H1 (cell line): Measurements from ENCODE around the gene OXSR1. TPM values are rescaled to one million over a fixed set of nuclear protein-coding genes. Genes with fewer than 3 reads are reported as not detected.

ENCODE experiments used
- CTCF ChIA-PET: fragments of 300-600 bp; sonication (Branson Sonifier 250); formaldehyde crosslinking; loops from one replicate; lab custom pipeline; 2021; ENCODE audit not compliant: partially characterized antibody; lab: Charles Lee
- POLR2A ChIA-PET: fragments of 300-600 bp; sonication (Branson Sonifier 250); formaldehyde crosslinking; loops from one replicate; lab custom pipeline; 2021; ENCODE audit warnings: inconsistent platforms; ENCODE audit not compliant: partially characterized antibody; lab: Charles Lee
- DNase-seq, 2 experiments: peaks; one replicate each; pipeline versions ENCODE4 v3.0.0 to v3.0.0-alpha.2; 2010 to 2022; ENCODE audit warnings: low spot score in 2 of 2, low read depth in 1 of 2, mixed read lengths in 1 of 2
- FAIRE-seq: peaks from 2 replicates; lab custom pipeline; 2011; peaks lifted over from hg19 to GRCh38; lab: Jason Lieb, UNC
- H2AFZ ChIP-seq: 2 replicates; pipeline ENCODE4 v1.8.1; 2012; ENCODE audit warnings: low read length, inconsistent platforms
- H2AK5ac ChIP-seq: 2 replicates; pipeline ENCODE4 v1.6.1; 2013; ENCODE audit warnings: low read depth, low read length
- H2BK120ac ChIP-seq: replicated peaks from 2 replicates; pipeline ENCODE3; 2013; ENCODE audit warnings: low read depth, low read length, inconsistent platforms
- H2BK12ac ChIP-seq: 2 replicates; pipeline ENCODE4 v1.6.1; 2013; ENCODE audit warnings: low read depth, low read length
- H2BK15ac ChIP-seq: 2 replicates; pipeline ENCODE4 v1.6.1; 2013; ENCODE audit warnings: low read length
- H2BK20ac ChIP-seq: 2 replicates; pipeline ENCODE4 v1.6.1; 2013; ENCODE audit warnings: low read length
- H2BK5ac ChIP-seq: 2 replicates; pipeline ENCODE4 v1.6.1; 2013; ENCODE audit warnings: low read depth, low read length
- H3K14ac ChIP-seq: 2 replicates; pipeline ENCODE4 v1.6.1; 2013; ENCODE audit warnings: inconsistent platforms; ENCODE audit not compliant: insufficient read length
- H3K18ac ChIP-seq: 2 replicates; pipeline ENCODE4 v1.6.1; 2013; ENCODE audit warnings: low read length; ENCODE audit errors: extremely low read depth
- H3K23ac ChIP-seq: 2 replicates; pipeline ENCODE4 v1.6.1; 2013; ENCODE audit warnings: inconsistent platforms; ENCODE audit not compliant: insufficient read length
- H3K23me2 ChIP-seq: 2 replicates; pipeline ENCODE4 v1.6.1; 2013; ENCODE audit warnings: low read depth, low read length
- H3K27ac ChIP-seq: 2 replicates; pipeline ENCODE4 v1.6.1; 2011; ENCODE audit warnings: low read depth, low read length, inconsistent platforms
- H3K27me3 ChIP-seq, 4 experiments: replicated peaks in 1 of 4; 1 replicate in 1 of 4; 2 replicates in 3 of 4; pipeline versions ENCODE4 v1.6.1 to v1.8.1; 2011 to 2013; ENCODE audit warnings: low read length in 3 of 4, mild to moderate bottlenecking in 3 of 4, inconsistent platforms in 2 of 4, mixed read lengths in 2 of 4, moderate library complexity in 1 of 4; ENCODE audit not compliant: control insufficient read depth in 3 of 4, insufficient read depth in 3 of 4; ENCODE audit errors: extremely low read depth in 1 of 4
- H3K36me3 ChIP-seq, 4 experiments: 2 replicates each; pipeline versions ENCODE4 v1.6.1 to v1.8.1; 2011 to 2013; ENCODE audit warnings: mild to moderate bottlenecking in 4 of 4, low read length in 3 of 4, moderate library complexity in 2 of 4, control low read depth in 1 of 4, inconsistent platforms in 1 of 4; ENCODE audit not compliant: insufficient read depth in 4 of 4, control insufficient read depth in 2 of 4
- H3K4ac ChIP-seq: replicated peaks from 2 replicates; pipeline ENCODE3; 2013; ENCODE audit warnings: low read length, low read depth, mixed read lengths, inconsistent platforms; ENCODE audit not compliant: insufficient read length
- H3K4me1 ChIP-seq, 4 experiments: replicated peaks in 1 of 4; 1 replicate in 1 of 4; 2 replicates in 3 of 4; pipeline versions ENCODE4 v1.6.1 to v1.8.1; 2011 to 2013; ENCODE audit warnings: low read length in 3 of 4, inconsistent platforms in 2 of 4, mixed read lengths in 1 of 4; ENCODE audit not compliant: insufficient read depth in 4 of 4, control insufficient read depth in 3 of 4
- H3K4me2 ChIP-seq, 2 experiments: 2 replicates each; pipeline versions ENCODE4 v1.6.1 to v1.8.1; 2011 to 2013; ENCODE audit warnings: low read depth in 2 of 2, low read length in 2 of 2, control low read depth in 1 of 2, inconsistent platforms in 1 of 2, mild to moderate bottlenecking in 1 of 2; ENCODE audit not compliant: insufficient read depth in 1 of 2
- H3K4me3 ChIP-seq, 4 experiments: fragments of 200-600, 300-600 bp in 1 of 4; sonication (generic), shearing (Covaris generic), sonication (Bioruptor Twin) in 1 of 4; 2 replicates each; pipeline versions ENCODE4 v1.5.1 to v1.8.1; 2011 to 2016; ENCODE audit warnings: low read length in 4 of 4, low read depth in 3 of 4, control low read depth in 2 of 4, inconsistent platforms in 2 of 4, mild to moderate bottlenecking in 2 of 4, mixed read lengths in 1 of 4, moderate library complexity in 1 of 4; ENCODE audit not compliant: insufficient read depth in 2 of 4; ENCODE audit errors: extremely low read depth in 1 of 4
- H3K56ac ChIP-seq: replicated peaks from 2 replicates; pipeline ENCODE3; 2013; ENCODE audit warnings: low read depth, mild to moderate bottlenecking, mixed read lengths, low read length, inconsistent platforms; ENCODE audit not compliant: insufficient read length
- H3K79me1 ChIP-seq: 2 replicates; pipeline ENCODE4 v1.6.1; 2013; ENCODE audit warnings: low read depth, low read length, control low read depth
- H3K79me2 ChIP-seq, 2 experiments: 2 replicates each; pipeline versions ENCODE4 v1.6.1 to v1.8.1; 2012 to 2013; ENCODE audit warnings: low read length in 2 of 2, mild to moderate bottlenecking in 2 of 2, inconsistent platforms in 1 of 2; ENCODE audit not compliant: insufficient read depth in 2 of 2, control insufficient read depth in 1 of 2
- H3K9ac ChIP-seq, 4 experiments: replicated peaks in 1 of 4; 1 replicate in 1 of 4; 2 replicates in 3 of 4; pipeline versions ENCODE4 v1.6.1 to v1.8.1; 2011 to 2013; ENCODE audit warnings: low read depth in 3 of 4, low read length in 3 of 4, control low read depth in 2 of 4, mild to moderate bottlenecking in 2 of 4, moderate library complexity in 2 of 4, inconsistent platforms in 1 of 4; ENCODE audit errors: extremely low read depth in 1 of 4
- H3K9me3 ChIP-seq, 2 experiments: 2 replicates each; pipeline versions ENCODE4 v1.6.1 to v1.8.1; 2012 to 2013; ENCODE audit warnings: mild to moderate bottlenecking in 2 of 2, moderate library complexity in 2 of 2, control low read depth in 1 of 2, inconsistent platforms in 1 of 2, low read depth in 1 of 2, low read length in 1 of 2, mixed read lengths in 1 of 2; ENCODE audit not compliant: insufficient read depth in 2 of 2
- H4K20me1 ChIP-seq, 2 experiments: replicated peaks in 1 of 2; 2 replicates each; pipeline versions ENCODE3 to v1.8.1; 2011 to 2013; ENCODE audit warnings: inconsistent platforms in 2 of 2, low read length in 2 of 2, mild to moderate bottlenecking in 1 of 2; ENCODE audit not compliant: insufficient read depth in 2 of 2, control insufficient read depth in 1 of 2
- H4K5ac ChIP-seq: 2 replicates; pipeline ENCODE4 v1.6.1; 2013; ENCODE audit warnings: low read length, low read depth, mixed read lengths, inconsistent platforms; ENCODE audit not compliant: insufficient read length
- H4K8ac ChIP-seq: 2 replicates; pipeline ENCODE4 v1.8.0; 2013; ENCODE audit warnings: mild to moderate bottlenecking, moderate library complexity, low read length, inconsistent platforms; ENCODE audit not compliant: insufficient read depth; ENCODE audit errors: extremely low read depth
- H4K91ac ChIP-seq: replicated peaks from 2 replicates; pipeline ENCODE3; 2013; ENCODE audit warnings: low read length, mixed read lengths, inconsistent platforms; ENCODE audit not compliant: insufficient read length
- NANOG ChIP-seq: IDR thresholded peaks from 2 replicates; pipeline ENCODE4 v1.6.1; 2011; ENCODE audit warnings: low read length, low read depth, mild to moderate bottlenecking, inconsistent platforms; ENCODE audit not compliant: insufficient read depth, poor library complexity, severe bottlenecking
- RFX5 ChIP-seq: IDR thresholded peaks from 2 replicates; pipeline ENCODE4 v1.6.1; 2011; ENCODE audit warnings: low read depth, low read length, improper control_type of control experiment, borderline replicate concordance
- SP1 ChIP-seq: IDR thresholded peaks from 2 replicates; pipeline ENCODE4 v1.6.1; 2011; ENCODE audit warnings: low read depth, low read length
- WGBS, 2 experiments: shearing (Covaris generic) in 1 of 2; methylation state at CpG; one replicate each; pipeline versions ENCODE4 v1.1.6 to v1.1.7; 2013 to 2015; ENCODE audit warnings: low lambda C conversion rate in 2 of 2, mixed read lengths in 2 of 2, inconsistent platforms in 1 of 2, low coverage in 1 of 2, missing lambda C conversion rate in 1 of 2; ENCODE audit not compliant: insufficient replicate concordance in 2 of 2, insufficient coverage in 1 of 2, insufficient read length in 1 of 2; ENCODE audit errors: extremely low coverage in 1 of 2, missing lambda C conversion rate in 1 of 2; 5-methylcytosine and 5-hydroxymethylcytosine counted together
- polyA plus RNA-seq, 7 experiments: library from polyadenylated mRNA; depleted of rRNA in 3 of 7; stranded (reverse) in 5 of 7; unstranded in 2 of 7; fragments of >200 nt in 5 of 7; fragments of 200-250 nt in 2 of 7; gene quantifications; 1 replicate in 5 of 7; 2 replicates in 1 of 7; 4 replicates in 1 of 7; pipeline versions ENCODE4 v1.2.1 to v1.2.3, GENCODE V29; 2011 to 2013; ENCODE audit warnings: missing spikeins in 2 of 7, mixed read lengths in 2 of 7
- total RNA-seq: library from RNA; stranded (reverse); fragmentation: NEBNext Ultra II Directional; extraction: Animal tissue kit (Norgen Biotek cat#: 25700); gene quantifications from 2 replicates; pipeline ENCODE4 v1.2.1, GENCODE V29; 2021

Gene OXSR1
- total and polyA plus RNA-seq, 2 of the 8 experiments (the other 6 are each of a cell fraction or from before 2014, with no cell fraction given) = 25.1 to 47.0 TPM

- POLR2A ChIA-PET = interaction anchor here (0.8 to 4.1 kb wide), 10 partner anchors 8 to 182 kb away, joined by 3 to 38 read pairs (median 4); partner anchors contain the start of genes ACAA1, MYD88 and XYLB
- H2BK5ac ChIP-seq = no peak overlapping the region; the same call in 1 of the 2 replicates
- peak overlapping the region; percentile 84 for H2AFZ ChIP-seq
- peak overlapping the region; percentile 60 for H3K18ac ChIP-seq
- H3K23me2 ChIP-seq = peaks cover 14% of the 10 kb centered on the region; the same call in 1 of the 2 replicates
- peak overlapping the region; percentile 36 for H4K91ac ChIP-seq
- H3K36me3 ChIP-seq = no peaks in the 10 kb centered on the region
- peaks cover 0 to 6% of the 10 kb centered on the region in 2 experiments for H4K20me1 ChIP-seq
- TF ChIP-seq SP1 = no peak
- TF ChIP-seq NANOG = no peak
- no peak for TF ChIP-seq RFX5
- TF ChIP-seq, all 59 proteins: peak for 0
- H2AK5ac ChIP-seq = no peak overlapping the region
- no peak overlapping the region for H3K23ac ChIP-seq
- peak overlapping the region; percentile 28 for H4K5ac ChIP-seq
- H3K79me1 ChIP-seq = no peaks in the 10 kb centered on the region; the same call in 1 of the 2 replicates
- H4K8ac ChIP-seq = no peak overlapping the region
- no peak overlapping the region for H3K4ac ChIP-seq
- H3K9ac ChIP-seq = peak overlapping the region in 1 of 4 experiments; percentile 93; a peak in 3 of 7 replicates
- no peak overlapping the region for H2BK15ac ChIP-seq
- no peak overlapping the region for H2BK20ac ChIP-seq
- H3K9me3 ChIP-seq = no peaks in the 10 kb centered on the region
- H2BK120ac ChIP-seq = no peak overlapping the region
- no peaks in the 10 kb centered on the region for H3K27me3 ChIP-seq
- DNase-seq = no peak
- peak overlapping the region; percentile 99; the same call in 1 of the 2 replicates for H3K27ac ChIP-seq
- 78% methylated on average over 24 of the region's 24 CpGs; no CpG with 5 or more reads in 1 of the 2 experiments for WGBS, 2 experiments
- no peak overlapping the region for H3K14ac ChIP-seq
- H3K4me3 ChIP-seq = peak overlapping the region; percentile 75 to 90 (median 86)
- H3K4me1 ChIP-seq = peaks cover 0 to 2% (median 0%) of the 10 kb centered on the region in 4 experiments; a peak in 3 of 7 replicates
- peaks cover 10 to 32% of the 10 kb centered on the region in 2 experiments for H3K79me2 ChIP-seq
- H3K4me2 ChIP-seq = peak overlapping the region; percentile 91 to 94
- no peak for FAIRE-seq
- H3K56ac ChIP-seq = no peak overlapping the region
- CTCF ChIA-PET = interaction anchor here (1.0 to 3.2 kb wide), 13 partner anchors 11 to 845 kb away, joined by 3 to 11 read pairs (median 3); partner anchors contain the start of gene ACAA1
- H2BK12ac ChIP-seq = no peak overlapping the region
These were observed 1.3 kb upstream of the OXSR1 start for GRCh38 chr3:38163841-38164642.
